Thyroid gland (tissue), 4 donors: ENCODE results near the gene ARHGAP10. TPM values are rescaled to one million over a fixed set of nuclear protein-coding genes. Genes with fewer than 3 reads are reported as not detected.

ENCODE experiments used
- DNase-seq, 2 donors: peaks; one replicate each; pipeline ENCODE4 v3.0.0-alpha.2; 2019
- H3K27ac ChIP-seq, 3 donors: fragments of 200-600 bp; sonication (generic); 1 replicate in 2 of 3; 2 replicates in 1 of 3; pipeline ENCODE4 v1.5.1; 2016 to 2019; ENCODE audit warnings: mild to moderate bottlenecking in 1 of 3, moderate library complexity in 1 of 3
- H3K27me3 ChIP-seq: fragments of 200-600 bp; sonication (generic); one replicate; pipeline ENCODE4 v1.5.1; 2019
- H3K36me3 ChIP-seq, 2 donors: fragments of 200-600 bp; sonication (generic); one replicate each; pipeline ENCODE4 v1.5.1; 2016 to 2019
- H3K4me1 ChIP-seq, 2 donors: fragments of 200-600 bp; sonication (generic); one replicate each; pipeline ENCODE4 v1.5.1; 2017 to 2019
- H3K4me3 ChIP-seq, 3 donors: fragments of 200-600 bp; sonication (generic); replicated peaks in 1 of 3; 1 replicate in 2 of 3; 2 replicates in 1 of 3; pipeline ENCODE4 v1.5.1; 2016; ENCODE audit warnings: mild to moderate bottlenecking in 1 of 3
- H3K9me3 ChIP-seq: fragments of 200-600 bp; sonication (generic); one replicate; pipeline ENCODE4 v1.5.1; 2017
- CTCF ChIP-seq, 6 experiments: fragments of 200-600 bp in 3 of 6; fragments of 450-650 bp in 3 of 6; sonication (generic) in 3 of 6; IDR thresholded peaks; one replicate each; pipeline ENCODE4 v1.5.1; 2016 to 2019; ENCODE audit warnings: antibody characterized with exemption in 6 of 6, mild to moderate bottlenecking in 2 of 6, inconsistent platforms in 1 of 6, moderate library complexity in 1 of 6
- POLR2A ChIP-seq, 2 donors: fragments of 450-650 bp; IDR thresholded peaks; one replicate each; pipeline ENCODE4 v1.6.1; 2017; ENCODE audit warnings: antibody characterized with exemption in 2 of 2, mild to moderate bottlenecking in 2 of 2, moderate library complexity in 1 of 2
- WGBS, 2 donors: methylation state at CpG; one replicate each; pipeline ENCODE4 v1.1.5; 2017; 5-methylcytosine and 5-hydroxymethylcytosine counted together
- intact Hi-C: fragments of 100-400 bp; cut with DNase I; formaldehyde crosslinking; loops from one replicate; pipeline ENCODE4 v1.15.1; 2023
- total RNA-seq, 4 donors: library from RNA; depleted of rRNA; stranded (reverse); fragments of >200 nt; gene quantifications; one replicate each; pipeline ENCODE4 v1.2.3, GENCODE V29; 2016

Gene ARHGAP10
- total RNA-seq, 4 donors from 2014 or later, result 39.5 to 78.4 (median 42.0) TPM

GRCh38 chr4:147969573-147970385 is 237.9 kb downstream of the ARHGAP10 start:
- TF ChIP-seq POLR2A (IDR thresholded peaks at IDR 0.05), result no peak
- TF ChIP-seq CTCF (IDR thresholded peaks at IDR 0.05), result no peak
- WGBS, 2 donors, result 83 to 85% methylated on average over 11 of the region's 11 CpGs
- intact Hi-C loops, result no loop called here
- Histone ChIP-seq H3K27ac (no peak overlapping the region), H3K4me3 (no peak overlapping the region), H3K27me3 (no peaks in the 10 kb centered on the region), H3K4me1 (no peaks in the 10 kb centered on the region), H3K36me3 (no peaks in the 10 kb centered on the region), H3K9me3 (no peaks in the 10 kb centered on the region)
- no peak for DNase-seq

- Histone ChIP-seq H3K4me1 (peaks cover 0 to 1% of the 10 kb centered on the region in 2 donors), H3K27ac (no peak overlapping the region), H3K36me3 (no peaks in the 10 kb centered on the region), H3K27me3 (no peaks in the 10 kb centered on the region), H3K9me3 (no peaks in the 10 kb centered on the region), H3K4me3 (no peak overlapping the region)
- TF ChIP-seq POLR2A (IDR thresholded peaks at IDR 0.05), result no peak
- TF ChIP-seq CTCF (IDR thresholded peaks at IDR 0.05), result no peak
- 96 to 97% methylated on average over 4 of the region's 4 CpGs for WGBS, 2 donors
- DNase-seq, result no peak
- intact Hi-C loops, result no loop called here
Measured at GRCh38 chr4:147971116-147971515, 239.2 kb downstream of the ARHGAP10 start.

GRCh38 chr4:147975325-147975724 is 243.4 kb downstream of the ARHGAP10 start:
- Histone ChIP-seq H3K27ac (no peak overlapping the region), H3K9me3 (no peaks in the 10 kb centered on the region), H3K4me1 (peaks cover 3 to 4% of the 10 kb centered on the region in 2 donors), H3K4me3 (no peak overlapping the region), H3K36me3 (no peaks in the 10 kb centered on the region), H3K27me3 (no peaks in the 10 kb centered on the region)
- TF ChIP-seq POLR2A (IDR thresholded peaks at IDR 0.05) (no peak), CTCF (IDR thresholded peaks at IDR 0.05) (no peak)
- intact Hi-C loops, result no loop called here
- DNase-seq, result no peak
- 89 to 93% methylated on average over 3 of the region's 3 CpGs for WGBS, 2 donors

- H3K4me1 ChIP-seq, result peaks cover 3 to 4% of the 10 kb centered on the region in 2 donors
- H3K36me3 ChIP-seq, result no peaks in the 10 kb centered on the region
- H3K27me3 ChIP-seq, result no peaks in the 10 kb centered on the region
- DNase-seq, result no peak
- no peaks in the 10 kb centered on the region for H3K9me3 ChIP-seq
- H3K4me3 ChIP-seq, result no peak overlapping the region
- intact Hi-C loops, result no loop called here
- WGBS, 2 donors, result 78 to 87% methylated on average over 2 of the region's 2 CpGs
- no peak overlapping the region for H3K27ac ChIP-seq
- TF ChIP-seq POLR2A (IDR thresholded peaks at IDR 0.05) (no peak), CTCF (IDR thresholded peaks at IDR 0.05) (no peak)
Measured at GRCh38 chr4:147975933-147976928, 244.3 kb downstream of the ARHGAP10 start.
